ENCODE data around the gene WRAP73.

Gene WRAP73

GRCh38 chr1:3645666-3646355 lies 4.1 kb downstream of the WRAP73 start:
- no peak for DNase-seq

GRCh38 chr1:3645247-3645646 lies 4.7 kb downstream of the WRAP73 start:
- DNase-seq = no peak

GRCh38 chr1:3644273-3644672 lies 5.6 kb downstream of the WRAP73 start:
- no peak for DNase-seq

GRCh38 chr1:3642919-3643675 lies 6.8 kb downstream of the WRAP73 start:
- DNase-seq = no peak

GRCh38 chr1:3641816-3642215 lies 8.1 kb downstream of the WRAP73 start:
- no peak for DNase-seq

GRCh38 chr1:3641046-3641760 lies 8.7 kb downstream of the WRAP73 start:
- no peak for DNase-seq

- DNase-seq = no peak
Observed at GRCh38 chr1:3640121-3640837, 9.6 kb downstream of the WRAP73 start.

- no peak for DNase-seq
Observed at GRCh38 chr1:3639397-3639911, 10.4 kb downstream of the WRAP73 start.

- DNase-seq = no peak
Observed at GRCh38 chr1:3638676-3639075, 11.2 kb downstream of the WRAP73 start.

- DNase-seq = no peak
Observed at GRCh38 chr1:3638027-3638426, 11.9 kb downstream of the WRAP73 start.

GRCh38 chr1:3636531-3636930 lies 13.4 kb downstream of the WRAP73 start:
- no peak for DNase-seq

- DNase-seq = no peak
Observed at GRCh38 chr1:3636080-3636479, 13.8 kb downstream of the WRAP73 start.

- no peak for DNase-seq
Observed at GRCh38 chr1:3634059-3634800, 15.7 kb downstream of the WRAP73 start.

GRCh38 chr1:3633344-3634058 lies 16.4 kb downstream of the WRAP73 start:
- no peak for DNase-seq

- DNase-seq = no peak
Observed at GRCh38 chr1:3632716-3633343, 17.1 kb downstream of the WRAP73 start.

GRCh38 chr1:3632298-3632697 lies 17.6 kb downstream of the WRAP73 start:
- no peak for DNase-seq

GRCh38 chr1:3631320-3632260 lies 18.3 kb downstream of the WRAP73 start:
- DNase-seq = no peak

- DNase-seq = no peak
Observed at GRCh38 chr1:3630914-3631313, 19.0 kb downstream of the WRAP73 start.

- DNase-seq = no peak
Observed at GRCh38 chr1:3630161-3630611, 19.7 kb downstream of the WRAP73 start.
